GM18526 (cell line): ENCODE data around the gene SHISA9.

Experiments
- POLR2A ChIP-seq: IDR thresholded peaks from 3 replicates; pipeline ENCODE4 v1.6.1; 2011; ENCODE audit not compliant: insufficient read length; ENCODE audit errors: extremely low read depth

Gene SHISA9

GRCh38 chr16:12901597-12902461, at the start of gene SHISA9:
TSS of gene SHISA9 (plus strand) at chr16:12901598.
- TF ChIP-seq POLR2A: no peak

- no peak for TF ChIP-seq POLR2A
These were observed 47.4 kb upstream of the SHISA9 start for GRCh38 chr16:12853972-12854371.

GRCh38 chr16:12862327-12862726, 39.1 kb upstream of the SHISA9 start:
- no peak for TF ChIP-seq POLR2A

- no peak for TF ChIP-seq POLR2A
These were observed 38.5 kb upstream of the SHISA9 start for GRCh38 chr16:12862941-12863340.

GRCh38 chr16:12866981-12867551, 34.3 kb upstream of the SHISA9 start:
- TF ChIP-seq POLR2A: no peak

- no peak for TF ChIP-seq POLR2A
These were observed 33.2 kb upstream of the SHISA9 start for GRCh38 chr16:12868169-12868568.

- TF ChIP-seq POLR2A: no peak
These were observed 32.6 kb upstream of the SHISA9 start for GRCh38 chr16:12868788-12869187.

GRCh38 chr16:12869698-12870427, 31.5 kb upstream of the SHISA9 start:
- no peak for TF ChIP-seq POLR2A

GRCh38 chr16:12871784-12872183, 29.6 kb upstream of the SHISA9 start:
- no peak for TF ChIP-seq POLR2A

GRCh38 chr16:12874186-12874585, 27.2 kb upstream of the SHISA9 start:
- TF ChIP-seq POLR2A: no peak

GRCh38 chr16:12876778-12877177, 24.6 kb upstream of the SHISA9 start:
- no peak for TF ChIP-seq POLR2A

GRCh38 chr16:12878973-12879372, 22.4 kb upstream of the SHISA9 start:
- TF ChIP-seq POLR2A: no peak

GRCh38 chr16:12879812-12880211, 21.6 kb upstream of the SHISA9 start:
- no peak for TF ChIP-seq POLR2A

- TF ChIP-seq POLR2A: no peak
These were observed 20.2 kb upstream of the SHISA9 start for GRCh38 chr16:12881182-12881581.

GRCh38 chr16:12881740-12882139, 19.7 kb upstream of the SHISA9 start:
- TF ChIP-seq POLR2A: no peak

GRCh38 chr16:12885742-12886141, 15.7 kb upstream of the SHISA9 start:
- no peak for TF ChIP-seq POLR2A
